T-cell (primary cell): ENCODE data around the gene ZKSCAN8. TPM values are rescaled to one million over a fixed set of nuclear protein-coding genes. Genes with fewer than 3 reads are reported as not detected.
"Not testable (repeated sequence)": the region's sequence is repeated elsewhere in the genome, so short reads cannot be mapped to it uniquely, and the experiment has no call there.

Source experiments
- ATAC-seq, 4 experiments: fragments of 200-7000 bp in 3 of 4; fragments of 150-1000 bp in 1 of 4; cut with Tn5 transposase; replicated peaks in 1 of 4; 1 replicate in 3 of 4; 2 replicates in 1 of 4; pipeline ENCODE4 v1.10.0; 2021; ENCODE audit warnings: moderate library complexity in 3 of 4, mild to moderate bottlenecking in 2 of 4, moderate number of reproducible peaks in 1 of 4
- CTCF ChIA-PET, 2 donors: fragments of 300-600 bp; sonication (Branson Sonifier 250); formaldehyde crosslinking; loops; one replicate each; lab custom pipeline; 2022; ENCODE audit warnings: antibody characterized with exemption in 2 of 2; lab: Charles Lee
- POLR2A ChIA-PET, 2 donors: fragments of 300-600 bp; sonication (Branson Sonifier 250); formaldehyde crosslinking; loops; one replicate each; lab custom pipeline; 2022; ENCODE audit warnings: antibody characterized with exemption in 2 of 2; lab: Charles Lee
- DNase-seq, 35 experiments: peaks; one replicate each; pipeline versions ENCODE4 v3.0.0 to v3.0.0-alpha.2; 2013 to 2023
- H3K27ac ChIP-seq: one replicate; pipeline ENCODE4 v1.5.1; 2013; ENCODE audit warnings: low read length
- H3K27me3 ChIP-seq, 2 experiments: replicated peaks in 1 of 2; 1 replicate in 1 of 2; 2 replicates in 1 of 2; pipeline versions ENCODE4 v1.6.1 to v1.7.0; 2013; ENCODE audit warnings: low read length in 1 of 2, mixed read lengths in 1 of 2; ENCODE audit not compliant: control insufficient read depth in 2 of 2, insufficient read depth in 2 of 2; ENCODE audit errors: extremely low read depth in 1 of 2
- H3K36me3 ChIP-seq, 2 donors: 1 replicate in 1 of 2; 2 replicates in 1 of 2; pipeline versions ENCODE4 v1.6.1 to v1.7.0; 2013; ENCODE audit warnings: low read length in 1 of 2; ENCODE audit not compliant: control insufficient read depth in 2 of 2, insufficient read depth in 1 of 2; ENCODE audit errors: extremely low read depth in 1 of 2
- H3K4me1 ChIP-seq, 2 experiments: 1 replicate in 1 of 2; 2 replicates in 1 of 2; pipeline versions ENCODE4 v1.6.1 to v1.7.0; 2013; ENCODE audit warnings: low read length in 2 of 2, mixed read lengths in 1 of 2; ENCODE audit not compliant: insufficient read depth in 2 of 2, control insufficient read depth in 1 of 2; ENCODE audit errors: extremely low read depth in 1 of 2
- H3K4me3 ChIP-seq, 2 donors: 1 replicate in 1 of 2; 2 replicates in 1 of 2; pipeline versions ENCODE4 v1.5.1 to v1.7.0; 2013; ENCODE audit warnings: mild to moderate bottlenecking in 2 of 2, low read length in 1 of 2, moderate library complexity in 1 of 2; ENCODE audit not compliant: control insufficient read depth in 1 of 2; ENCODE audit errors: extremely low read depth in 1 of 2
- H3K9me3 ChIP-seq: 2 replicates; pipeline ENCODE4 v1.7.0; 2013
- H3K27ac Mint-ChIP-seq, 2 donors: one replicate each; pipeline ENCODE4 v1.8.0; 2020 to 2021; ENCODE audit warnings: mild to moderate bottlenecking in 2 of 2, mixed read lengths in 2 of 2
- H3K27me3 Mint-ChIP-seq, 2 donors: one replicate each; pipeline ENCODE4 v1.8.0; 2021 to 2022; ENCODE audit warnings: mixed read lengths in 2 of 2
- H3K36me3 Mint-ChIP-seq: one replicate; pipeline ENCODE4 v1.8.0; 2021; ENCODE audit warnings: mixed read lengths
- H3K4me1 Mint-ChIP-seq, 3 donors: one replicate each; pipeline ENCODE4 v1.8.0; 2020 to 2022; ENCODE audit warnings: mixed read lengths in 3 of 3, mild to moderate bottlenecking in 1 of 3
- H3K4me3 Mint-ChIP-seq, 3 donors: one replicate each; pipeline ENCODE4 v1.8.0; 2020 to 2022; ENCODE audit warnings: mild to moderate bottlenecking in 3 of 3, mixed read lengths in 3 of 3, moderate library complexity in 3 of 3
- H3K9me3 Mint-ChIP-seq, 3 donors: one replicate each; pipeline ENCODE4 v1.8.0; 2020 to 2022; ENCODE audit warnings: mixed read lengths in 3 of 3
- WGBS: methylation state at CpG from one replicate; pipeline ENCODE4 v1.1.5; 2013; ENCODE audit warnings: missing lambda C conversion rate; ENCODE audit not compliant: insufficient coverage; 5-methylcytosine and 5-hydroxymethylcytosine counted together
- total RNA-seq, 35 experiments: library from RNA in 6 of 35; stranded (reverse) in 6 of 35; fragments of 120-200 nt in 1 of 35; gene quantifications; one replicate each; pipeline versions ENCODE4 v1.2.1 to v1.2.4 and lab custom pipeline; 2013 to 2026

Gene ZKSCAN8
- 10 to 100 TPM; 23.3 to 35.7 (median 35.0) TPM for total RNA-seq
- 36.0 TPM for total RNA-seq (2013)
- 23.1 to 101 (median 59.7) reads per million in 29 experiments for total RNA-seq (lab: John Stamatoyannopoulos, UW)

DNA sequence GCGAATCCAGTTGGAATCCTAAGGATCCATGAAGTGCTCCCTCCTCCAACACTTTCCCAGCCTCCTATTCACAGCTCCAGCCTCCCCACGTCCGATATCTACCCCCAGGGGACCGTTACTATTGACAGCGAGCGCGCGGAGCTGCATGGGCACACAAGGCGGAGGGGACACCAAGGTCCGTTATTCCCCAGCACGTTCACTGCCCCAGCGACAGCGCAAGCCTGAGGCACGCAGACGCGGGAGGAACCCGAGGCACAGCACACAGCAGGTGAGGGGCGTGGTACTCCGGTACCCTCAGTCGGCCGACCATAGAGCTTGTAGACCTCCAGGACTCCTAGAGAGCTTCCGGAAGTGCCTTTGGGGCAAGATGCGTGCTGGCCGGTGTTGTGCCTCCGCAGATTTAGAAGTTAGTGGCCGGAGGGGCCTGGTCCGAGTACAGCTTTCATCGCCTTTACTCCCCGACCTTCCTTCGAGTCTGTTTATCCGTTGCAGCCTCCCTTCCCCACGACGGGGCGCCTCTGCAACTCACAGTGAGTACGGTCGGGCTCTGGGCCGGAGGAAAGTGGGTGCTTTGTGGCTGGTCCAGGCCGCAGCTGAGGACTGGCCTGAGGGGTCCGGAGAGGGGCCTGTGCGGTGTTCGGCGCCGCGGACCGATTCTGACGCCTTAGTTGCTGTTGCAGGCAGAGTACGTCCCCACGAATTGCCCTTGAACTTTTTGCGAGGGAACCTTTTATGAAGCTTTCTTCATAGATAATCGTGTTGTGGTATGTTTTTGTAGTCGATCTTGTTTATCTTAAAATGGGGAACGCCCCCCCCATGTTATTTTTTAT is at the start of gene ZKSCAN8:
ZKSCAN8 (plus strand) TSS at position 384 of the 830 bp plus-strand sequence. CDS start 6,525 bp downstream, outside the sequence.
- Mint-ChIP-seq H3K27me3 (no peaks in the 10 kb centered on the region), H3K9me3 (no peaks in the 10 kb centered on the region), H3K4me1 (peaks cover 69 to 79% (median 72%) of the 10 kb centered on the region in 3 donors), H3K27ac (peak within 1 kb of the TSS; percentile 87 to 94), H3K4me3 (peak within 1 kb of the TSS; percentile 94 to 96 (median 95)), H3K36me3 (peaks cover 25% of the 10 kb centered on the region)
- CTCF ChIA-PET: interaction anchor here in 1 of 2 donors (0.6 to 1.7 kb wide), 7 partner anchors 9 to 1869 kb away, joined by 3 to 10 read pairs (median 4); no protein-coding TSS in a partner anchor
- DNase-seq (peak; percentile 47 to 84 (median 69)), ATAC-seq (peak; percentile 81 to 92 (median 91))
- Histone ChIP-seq H3K27ac (peak within 1 kb of the TSS; percentile 96), H3K4me1 (peaks cover 17 to 27% of the 10 kb centered on the region in 2 experiments), H3K36me3 (peaks cover 0 to 10% of the 10 kb centered on the region in 2 donors), H3K9me3 (no peaks in the 10 kb centered on the region), H3K27me3 (no peaks in the 10 kb centered on the region), H3K4me3 (peak within 1 kb of the TSS; percentile 60 to 93)
- under 1% methylated on average over 37 of the region's 52 CpGs for WGBS
- POLR2A ChIA-PET: interaction anchor here (0.6 to 2.0 kb wide), 7 partner anchors 16 to 837 kb away, joined by 3 to 17 read pairs (median 3); partner anchors contain the start of gene ZKSCAN4 (in 1 of the 2)

- DNase-seq, H3K36me3 ChIP-seq, H3K4me3 ChIP-seq, H3K36me3 Mint-ChIP-seq, CTCF ChIA-PET, H3K27ac Mint-ChIP-seq, H3K9me3 Mint-ChIP-seq, H3K27me3 ChIP-seq, ATAC-seq, H3K4me3 Mint-ChIP-seq, POLR2A ChIA-PET, H3K9me3 ChIP-seq, H3K27ac ChIP-seq: not testable (repeated sequence)
- 100% methylated on average over 3 of the region's 7 CpGs for WGBS
- H3K4me1 Mint-ChIP-seq: peaks cover 10 to 13% (median 12%) of the 10 kb centered on the region in 3 donors
- peaks cover 9 to 16% of the 10 kb centered on the region in 2 donors for H3K27me3 Mint-ChIP-seq
- peaks cover 2 to 10% of the 10 kb centered on the region in 2 experiments for H3K4me1 ChIP-seq
Observed at GRCh38 chr6:28102222-28102621, 39.5 kb upstream of the ZKSCAN8 start.

DNA sequence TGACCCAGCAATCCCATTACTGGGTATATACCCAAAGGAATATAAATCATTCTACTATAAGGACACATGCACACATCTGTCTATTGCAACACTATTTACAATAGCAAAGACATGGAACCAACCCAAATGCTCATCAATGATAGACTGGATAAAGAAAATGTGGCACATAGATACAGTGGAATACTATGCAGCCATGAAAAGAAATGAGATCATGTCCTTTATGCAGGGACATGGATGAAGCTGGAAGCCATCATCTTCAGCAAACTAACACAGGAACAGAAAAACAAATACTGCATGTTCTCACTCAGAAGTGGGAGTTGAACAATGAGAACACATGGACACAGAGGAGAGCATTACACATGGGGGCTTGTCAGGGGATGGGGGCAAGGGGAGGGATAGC is 39.0 kb upstream of the ZKSCAN8 start:
- H3K27me3 ChIP-seq, POLR2A ChIA-PET, H3K9me3 ChIP-seq, ATAC-seq, DNase-seq, H3K36me3 ChIP-seq, H3K9me3 Mint-ChIP-seq, H3K4me3 ChIP-seq, CTCF ChIA-PET, H3K36me3 Mint-ChIP-seq, H3K27ac ChIP-seq: not testable (repeated sequence)
- Mint-ChIP-seq H3K27ac (peak overlapping the region in 1 of 2 donors; percentile 8), H3K4me1 (peaks cover 10 to 13% (median 12%) of the 10 kb centered on the region in 3 donors), H3K4me3 (peak overlapping the region in 1 of 3 donors; percentile 47), H3K27me3 (peaks cover 9 to 16% of the 10 kb centered on the region in 2 donors)
- H3K4me1 ChIP-seq: peaks cover 2 to 10% of the 10 kb centered on the region in 2 experiments

GRCh38 chr6:28104392-28105244 is 37.1 kb upstream of the ZKSCAN8 start:
- Mint-ChIP-seq H3K9me3 (no peaks in the 10 kb centered on the region), H3K4me3 (peak overlapping the region; percentile 86 to 89 (median 87)), H3K4me1 (peaks cover 10 to 13% (median 12%) of the 10 kb centered on the region in 3 donors), H3K27ac (peak overlapping the region; percentile 87 to 93), H3K36me3 (no peaks in the 10 kb centered on the region), H3K27me3 (peaks cover under 1 to 13% of the 10 kb centered on the region in 2 donors)
- Histone ChIP-seq H3K27me3 (peaks cover 0 to 5% of the 10 kb centered on the region in 2 experiments), H3K4me1 (peaks cover 2 to 10% of the 10 kb centered on the region in 2 experiments), H3K4me3 (peak overlapping the region; percentile 36 to 70), H3K36me3 (no peaks in the 10 kb centered on the region), H3K27ac (peak overlapping the region; percentile 81), H3K9me3 (no peaks in the 10 kb centered on the region)
- peak; percentile 99 to 100 (median 100) for ATAC-seq
- CTCF ChIA-PET: interaction anchor here (0.6 to 1.8 kb wide), 12 partner anchors 20 to 601 kb away, joined by 3 to 6 read pairs (median 5); partner anchors contain the start of genes ZSCAN26 (in 2 of the 2), ZKSCAN8 (in 1 of the 2) and ZSCAN16 (in 1 of the 2)
- POLR2A ChIA-PET: interaction anchor here (0.6 to 1.2 kb wide), 5 partner anchors 32 to 958 kb away, joined by 3 to 6 read pairs (median 4); partner anchors contain the start of genes ZKSCAN8 (in 1 of the 2) and ZSCAN26 (in 1 of the 2)
- 2% methylated on average over 53 of the region's 54 CpGs for WGBS
- peak; percentile 68 to 91 (median 79) for DNase-seq

DNA sequence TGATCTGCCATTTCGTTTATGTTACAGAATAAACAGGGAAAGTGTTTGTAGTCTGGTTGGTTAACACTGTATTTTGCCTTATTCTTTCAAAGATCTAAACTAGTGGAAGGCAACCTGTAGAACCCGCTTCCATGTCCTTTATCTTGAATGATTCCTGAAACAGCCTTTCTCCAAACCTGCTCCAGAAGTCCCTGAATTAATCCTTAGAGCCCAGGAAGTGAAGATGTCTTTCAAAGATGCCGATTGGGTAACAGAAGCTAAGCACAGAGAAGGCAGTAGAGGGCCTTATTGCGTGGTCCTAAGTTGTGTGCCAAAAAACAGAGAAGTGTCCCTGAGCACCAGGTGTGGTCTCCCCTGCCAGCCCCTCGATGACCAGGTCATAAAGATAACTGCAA is 36.4 kb upstream of the ZKSCAN8 start:
- H3K4me3 Mint-ChIP-seq: peak overlapping the region; percentile 86 to 89 (median 87)
- Histone ChIP-seq H3K4me3 (peak overlapping the region; percentile 36 to 70), H3K36me3 (no peaks in the 10 kb centered on the region), H3K9me3 (no peaks in the 10 kb centered on the region), H3K27ac (peak overlapping the region; percentile 81), H3K27me3 (peaks cover 0 to 5% of the 10 kb centered on the region in 2 experiments), H3K4me1 (peaks cover 2 to 10% of the 10 kb centered on the region in 2 experiments)
- DNase-seq (no peak), ATAC-seq (peak in 2 of 4 experiments; percentile 1 to 7)
- ChIA-PET CTCF (interaction anchor here (0.6 to 1.8 kb wide), 11 partner anchors 19 to 601 kb away, joined by 3 to 6 read pairs (median 5); partner anchors contain the start of genes ZSCAN26 (in 2 of the 2), ZKSCAN8 (in 1 of the 2) and ZSCAN16 (in 1 of the 2)), POLR2A (interaction anchor here (0.6 to 1.2 kb wide), 6 partner anchors 32 to 958 kb away, joined by 3 to 6 read pairs (median 4); partner anchors contain the start of genes ZKSCAN8 (in 1 of the 2) and ZSCAN26 (in 1 of the 2))
- 62% methylated on average over 3 of the region's 5 CpGs for WGBS
- no peaks in the 10 kb centered on the region for H3K9me3 Mint-ChIP-seq
- peaks cover 0 to 8% of the 10 kb centered on the region in 2 donors for H3K27me3 Mint-ChIP-seq
- peaks cover 10 to 13% (median 12%) of the 10 kb centered on the region in 3 donors for H3K4me1 Mint-ChIP-seq
- peak overlapping the region; percentile 13 to 93 for H3K27ac Mint-ChIP-seq
- no peaks in the 10 kb centered on the region for H3K36me3 Mint-ChIP-seq
